OCI-LY1 (cell line): ENCODE results near the gene HYAL4.
"Not testable (repeated sequence)": the region's sequence is repeated elsewhere in the genome, so short reads cannot be mapped to it uniquely, and the experiment has no call there.

Source experiments
- H2AFZ ChIP-seq: fragments of 200-600 bp; sonication (generic), shearing (Covaris generic); 2 replicates; pipeline ENCODE4 v1.6.0; 2014; ENCODE audit warnings: antibody characterized with exemption, mild to moderate bottlenecking, low read length
- H3F3A ChIP-seq: fragments of 200-600 bp; sonication (generic), shearing (Covaris generic); 2 replicates; pipeline ENCODE4 v1.6.0; 2014; ENCODE audit warnings: mild to moderate bottlenecking, antibody characterized with exemption, low read length, moderate library complexity; ENCODE audit not compliant: insufficient read depth
- H3K27ac ChIP-seq: fragments of 200-600 bp; sonication (generic); 2 replicates; pipeline ENCODE4 v1.5.1; 2014; ENCODE audit warnings: low read length, mixed run types, mild to moderate bottlenecking, low read depth; ENCODE audit not compliant: poor library complexity, severe bottlenecking
- H3K27me3 ChIP-seq: fragments of 200-600 bp; sonication (generic); 2 replicates; pipeline ENCODE4 v1.6.0; 2014; ENCODE audit warnings: antibody characterized with exemption, mild to moderate bottlenecking, low read length, moderate library complexity; ENCODE audit not compliant: insufficient read depth
- H3K36me3 ChIP-seq: fragments of 200-600 bp; sonication (generic); 2 replicates; pipeline ENCODE4 v1.6.1; 2014; ENCODE audit warnings: mild to moderate bottlenecking, antibody characterized with exemption, low read length, moderate library complexity, mixed read lengths; ENCODE audit not compliant: insufficient read depth
- H3K4me1 ChIP-seq: fragments of 200-600 bp; sonication (generic); 2 replicates; pipeline ENCODE4 v1.5.1; 2014; ENCODE audit warnings: mild to moderate bottlenecking, low read length, moderate library complexity; ENCODE audit not compliant: insufficient read depth, severe bottlenecking
- H3K4me2 ChIP-seq: fragments of 200-600 bp; sonication (generic), shearing (Covaris generic); 2 replicates; pipeline ENCODE4 v1.6.1; 2014; ENCODE audit warnings: low read length
- H3K4me3 ChIP-seq: fragments of 200-600 bp; sonication (generic); 2 replicates; pipeline ENCODE4 v1.5.1; 2014; ENCODE audit warnings: low read length, low read depth, mild to moderate bottlenecking, mixed read lengths; ENCODE audit not compliant: poor library complexity, severe bottlenecking
- H3K79me2 ChIP-seq: fragments of 200-600 bp; shearing (Covaris generic); 2 replicates; pipeline ENCODE4 v1.6.1; 2016; ENCODE audit warnings: mixed run types, low read length, mixed read lengths; ENCODE audit not compliant: insufficient read depth
- H3K9ac ChIP-seq: fragments of 200-600 bp; sonication (generic), shearing (Covaris generic); 2 replicates; pipeline ENCODE4 v1.6.1; 2014; ENCODE audit warnings: mild to moderate bottlenecking, low read length, mixed read lengths
- H3K9me2 ChIP-seq: fragments of 200-600 bp; sonication (generic), shearing (Covaris generic); 2 replicates; pipeline ENCODE4 v1.6.1; 2014; ENCODE audit warnings: low read depth, mild to moderate bottlenecking, low read length, mixed read lengths
- H3K9me3 ChIP-seq: fragments of 200-600 bp; shearing (Covaris generic); 2 replicates; pipeline ENCODE4 v1.6.1; 2014; ENCODE audit warnings: low read length, mixed read lengths
- H4K20me1 ChIP-seq: fragments of 200-600 bp; sonication (generic), shearing (Covaris generic); 2 replicates; pipeline ENCODE4 v1.6.0; 2016; ENCODE audit warnings: mild to moderate bottlenecking, low read length; ENCODE audit not compliant: insufficient read depth
- CTCF ChIP-seq: fragments of 200-600 bp; sonication (generic), shearing (Covaris generic); IDR thresholded peaks from 2 replicates; pipeline ENCODE4 v1.5.1; 2017; ENCODE audit warnings: mild to moderate bottlenecking, antibody characterized with exemption, low read length, moderate library complexity, mixed read lengths
- EZH2 ChIP-seq: fragments of 200-600 bp; sonication (generic), shearing (Covaris generic); IDR thresholded peaks from 2 replicates; pipeline ENCODE4 v1.8.0; 2017; ENCODE audit warnings: borderline replicate concordance, mixed run types, mild to moderate bottlenecking, antibody characterized with exemption, low read length, moderate library complexity, mixed read lengths

HYAL4 gene

GRCh38 chr7:123883154-123883553 lies 38.2 kb downstream of the HYAL4 start:
- Histone ChIP-seq H3K27me3 (no peaks in the 10 kb centered on the region), H3K9me2 (no peaks in the 10 kb centered on the region), H3F3A (no peaks in the 10 kb centered on the region), H3K4me2 (no peak overlapping the region), H4K20me1 (no peaks in the 10 kb centered on the region), H3K9ac (no peak overlapping the region), H3K36me3 (no peaks in the 10 kb centered on the region), H2AFZ (no peak overlapping the region), H3K27ac (no peak overlapping the region), H3K9me3 (no peaks in the 10 kb centered on the region), H3K79me2 (no peaks in the 10 kb centered on the region), H3K4me1 (no peaks in the 10 kb centered on the region), H3K4me3 (no peak overlapping the region)
- no peak for TF ChIP-seq CTCF
- no peak for TF ChIP-seq EZH2

GRCh38 chr7:123888192-123888591 lies 43.2 kb downstream of the HYAL4 start:
- H3K9me2 ChIP-seq, result no peaks in the 10 kb centered on the region
- no peak overlapping the region for H2AFZ ChIP-seq
- H3K9ac ChIP-seq, result no peak overlapping the region
- H3K4me2 ChIP-seq, result no peak overlapping the region
- H3K4me1 ChIP-seq, result no peaks in the 10 kb centered on the region
- no peaks in the 10 kb centered on the region for H3K27me3 ChIP-seq
- no peak overlapping the region for H3K4me3 ChIP-seq
- H3K79me2 ChIP-seq, result no peaks in the 10 kb centered on the region
- H3K36me3 ChIP-seq, result no peaks in the 10 kb centered on the region
- TF ChIP-seq EZH2 (no peak), CTCF (no peak)
- H3K9me3 ChIP-seq, result no peaks in the 10 kb centered on the region
- no peaks in the 10 kb centered on the region for H4K20me1 ChIP-seq
- H3F3A ChIP-seq, result no peaks in the 10 kb centered on the region
- H3K27ac ChIP-seq, result no peak overlapping the region

GRCh38 chr7:123894753-123895152 lies 49.8 kb downstream of the HYAL4 start:
- not testable (repeated sequence) for H3K27ac ChIP-seq, H3K9ac ChIP-seq, H3K9me2 ChIP-seq, H4K20me1 ChIP-seq, H3K4me2 ChIP-seq, H3K9me3 ChIP-seq, H3K36me3 ChIP-seq, H2AFZ ChIP-seq, H3F3A ChIP-seq, H3K27me3 ChIP-seq, H3K79me2 ChIP-seq, H3K4me1 ChIP-seq, H3K4me3 ChIP-seq

GRCh38 chr7:123901101-123901500 lies 56.1 kb downstream of the HYAL4 start:
- Histone ChIP-seq H3F3A (no peaks in the 10 kb centered on the region), H3K9ac (no peak overlapping the region), H3K9me3 (no peaks in the 10 kb centered on the region), H3K27ac (no peak overlapping the region), H3K36me3 (no peaks in the 10 kb centered on the region), H3K4me1 (no peaks in the 10 kb centered on the region), H2AFZ (no peak overlapping the region), H3K4me3 (no peak overlapping the region), H3K27me3 (no peaks in the 10 kb centered on the region), H3K4me2 (no peak overlapping the region), H4K20me1 (no peaks in the 10 kb centered on the region), H3K9me2 (no peaks in the 10 kb centered on the region), H3K79me2 (no peaks in the 10 kb centered on the region)
- TF ChIP-seq CTCF (no peak), EZH2 (no peak)
